PC-3 (cell line): ENCODE results near the gene FAF2. TPM values are rescaled to one million over a fixed set of nuclear protein-coding genes. Genes with fewer than 3 reads are reported as not detected.

ENCODE experiments used
- ATAC-seq: fragments of 200-7000 bp; cut with Tn5 transposase; 2 replicates; pipeline ENCODE4 v1.9.1; 2020; ENCODE audit warnings: mild to moderate bottlenecking, moderate library complexity
- BruUV-seq: library from RNA; stranded (reverse); fragments of 400-500 nt; replicated peaks from 2 replicates; lab custom pipeline; 2021; lab: Mats Ljungman, UMichigan
- CTCF ChIA-PET: fragments of 300-600 bp; sonication (Branson Sonifier 250); formaldehyde crosslinking; loops from one replicate; lab custom pipeline; 2022; ENCODE audit warnings: antibody characterized with exemption; lab: Charles Lee
- POLR2A ChIA-PET: fragments of 300-600 bp; sonication (Branson Sonifier 250); formaldehyde crosslinking; loops from one replicate; lab custom pipeline; 2022; ENCODE audit warnings: antibody characterized with exemption; ENCODE audit not compliant: unreplicated experiment; lab: Charles Lee
- DNase-seq: peaks from one replicate; pipeline ENCODE4 v3.0.0-alpha.2; 2015
- H2AFZ ChIP-seq: fragments of 300-600 bp; sonication (generic); 2 replicates; pipeline ENCODE4 v1.6.0; 2016; ENCODE audit warnings: antibody characterized with exemption, low read length
- H3F3A ChIP-seq: fragments of 300-600 bp; sonication (generic); one replicate; pipeline ENCODE4 v1.6.0; 2017; ENCODE audit warnings: antibody characterized with exemption, low read length, control low read depth, mild to moderate bottlenecking; ENCODE audit not compliant: unreplicated experiment
- H3K27ac ChIP-seq: fragments of 300-600 bp; sonication (generic); 2 replicates; pipeline ENCODE4 v1.5.1; 2016; ENCODE audit warnings: mild to moderate bottlenecking, low read length
- H3K27me3 ChIP-seq: fragments of 300-600 bp; sonication (generic); 2 replicates; pipeline ENCODE4 v1.6.1; 2016; ENCODE audit warnings: low read length, mixed read lengths
- H3K36me3 ChIP-seq: fragments of 300-600 bp; sonication (generic); 2 replicates; pipeline ENCODE4 v1.6.1; 2016; ENCODE audit warnings: low read depth, mixed run types, low read length, mixed read lengths
- H3K4me1 ChIP-seq: fragments of 300-600 bp; sonication (generic); 2 replicates; pipeline ENCODE4 v1.5.1; 2016; ENCODE audit warnings: low read length; ENCODE audit not compliant: insufficient read depth
- H3K4me2 ChIP-seq: fragments of 300-600 bp; sonication (generic); 2 replicates; pipeline ENCODE4 v1.6.0; 2016; ENCODE audit warnings: low read length
- H3K4me3 ChIP-seq: fragments of 300-600 bp; sonication (generic); 2 replicates; pipeline ENCODE4 v1.5.1; 2016; ENCODE audit warnings: mild to moderate bottlenecking, low read length, mixed read lengths
- H3K79me2 ChIP-seq: fragments of 300-600 bp; sonication (generic); 2 replicates; pipeline ENCODE4 v1.6.1; 2017; ENCODE audit warnings: low read length, mixed read lengths
- H3K9ac ChIP-seq: fragments of 300-600 bp; sonication (generic); 2 replicates; pipeline ENCODE4 v1.6.0; 2016; ENCODE audit warnings: mild to moderate bottlenecking, low read length
- H3K9me2 ChIP-seq: fragments of 300-600 bp; sonication (generic); replicated peaks from 2 replicates; pipeline ENCODE4 v1.6.1; 2016; ENCODE audit warnings: mixed run types, low read length, mixed read lengths
- H3K9me3 ChIP-seq: fragments of 300-600 bp; sonication (generic); 2 replicates; pipeline ENCODE4 v1.6.1; 2016; ENCODE audit warnings: low read length, mixed read lengths
- H4K20me1 ChIP-seq: fragments of 300-600 bp; sonication (generic); 2 replicates; pipeline ENCODE4 v1.6.1; 2016; ENCODE audit warnings: low read length, mixed read lengths
- CTCF ChIP-seq: fragments of 300-600 bp; sonication (generic); conservative IDR thresholded peaks from 2 replicates; pipeline ENCODE4 v1.5.1; 2017; ENCODE audit warnings: antibody characterized with exemption, low read depth, mild to moderate bottlenecking, low read length
- EZH2 ChIP-seq: fragments of 300-600 bp; sonication (generic); IDR thresholded peaks from one replicate; pipeline ENCODE4 v1.6.1; 2017; ENCODE audit warnings: antibody characterized with exemption, mild to moderate bottlenecking, low read length; ENCODE audit not compliant: unreplicated experiment
- EZH2phosphoT487 ChIP-seq: fragments of 300-600 bp; sonication (generic); IDR thresholded peaks from 2 replicates; pipeline ENCODE4 v1.6.1; 2018; ENCODE audit warnings: mild to moderate bottlenecking, antibody characterized with exemption, low read length, borderline replicate concordance
- intact Hi-C: fragments of 100-400 bp; cut with micrococcal nuclease; formaldehyde crosslinking; loops from 2 replicates; pipeline ENCODE4 v1.9.0; 2023
- total RNA-seq: library from RNA; depleted of rRNA; stranded (reverse); fragments of >200 nt; gene quantifications from 2 replicates; pipeline ENCODE4 v1.2.3, GENCODE V29; 2014

Gene FAF2
- total RNA-seq, 1 experiment from 2014 or later: 51.4 TPM

- Histone ChIP-seq H3K9ac (no peak overlapping the region), H3K27me3 (no peaks in the 10 kb centered on the region), H3K79me2 (no peaks in the 10 kb centered on the region), H2AFZ (no peak overlapping the region), H3K4me3 (no peak overlapping the region), H3F3A (no peaks in the 10 kb centered on the region), H3K27ac (no peak overlapping the region), H3K4me2 (no peak overlapping the region), H4K20me1 (no peaks in the 10 kb centered on the region), H3K4me1 (no peaks in the 10 kb centered on the region), H3K36me3 (no peaks in the 10 kb centered on the region), H3K9me3 (no peaks in the 10 kb centered on the region), H3K9me2 (no peaks in the 10 kb centered on the region)
- POLR2A ChIA-PET: no interaction called here
- intact Hi-C loops: no loop called here
- no peak for DNase-seq
- BruUV-seq: no TSS peak
- ATAC-seq: peak; percentile 25; the same call in 1 of the 2 replicates
- TF ChIP-seq EZH2phosphoT487 (no peak), EZH2 (no peak)
- CTCF ChIA-PET: no interaction called here
Measured at GRCh38 chr5:176521699-176522263, 73.6 kb downstream of the FAF2 start.

GRCh38 chr5:176524138-176524537, 76.0 kb downstream of the FAF2 start:
- intact Hi-C loops: no loop called here
- TF ChIP-seq EZH2phosphoT487: no peak
- H4K20me1 ChIP-seq: no peaks in the 10 kb centered on the region
- H3K36me3 ChIP-seq: no peaks in the 10 kb centered on the region; the same call in 1 of the 2 replicates
- no peak overlapping the region for H3K4me2 ChIP-seq
- H3K4me3 ChIP-seq: no peak overlapping the region
- no peaks in the 10 kb centered on the region for H3K27me3 ChIP-seq
- no TSS peak for BruUV-seq
- no peaks in the 10 kb centered on the region for H3K4me1 ChIP-seq
- POLR2A ChIA-PET: no interaction called here
- no peaks in the 10 kb centered on the region for H3K9me2 ChIP-seq
- H3K27ac ChIP-seq: no peak overlapping the region
- H3K9ac ChIP-seq: no peak overlapping the region
- H3K79me2 ChIP-seq: no peaks in the 10 kb centered on the region
- H3K9me3 ChIP-seq: no peaks in the 10 kb centered on the region
- no peak overlapping the region for H2AFZ ChIP-seq
- H3F3A ChIP-seq: no peaks in the 10 kb centered on the region
- ATAC-seq (no peak), DNase-seq (no peak)
- CTCF ChIA-PET: interaction anchor here (0.6 kb wide), 1 partner anchor 49 kb away, joined by 3 read pairs; no protein-coding TSS in a partner anchor

- POLR2A ChIA-PET: no interaction called here
- no peak overlapping the region for H3K4me3 ChIP-seq
- TF ChIP-seq EZH2 (no peak), CTCF (no peak), EZH2phosphoT487 (no peak)
Measured at GRCh38 chr5:176524987-176525386, 76.8 kb downstream of the FAF2 start.

More at GRCh38 chr5:176524987-176525386, 76.8 kb downstream of the FAF2 start:
- Histone ChIP-seq H3K4me1 (no peaks in the 10 kb centered on the region), H3K4me2 (no peak overlapping the region), H3K9me2 (no peaks in the 10 kb centered on the region), H2AFZ (no peak overlapping the region), H4K20me1 (no peaks in the 10 kb centered on the region), H3K9me3 (no peaks in the 10 kb centered on the region), H3K79me2 (no peaks in the 10 kb centered on the region), H3K36me3 (no peaks in the 10 kb centered on the region; the same call in 1 of the 2 replicates), H3F3A (no peaks in the 10 kb centered on the region), H3K27me3 (no peaks in the 10 kb centered on the region), H3K9ac (no peak overlapping the region), H3K27ac (no peak overlapping the region)
- no peak for DNase-seq
- CTCF ChIA-PET: no interaction called here
- intact Hi-C loops: no loop called here
- BruUV-seq: no TSS peak
- ATAC-seq: no peak
